Trophoblast cell (in vitro differentiated cells and primary cell): ENCODE data around the gene TWSG1.

ENCODE experiments used
- DNase-seq, 2 donors: peaks; one replicate each; pipeline ENCODE4 v3.0.0-alpha.2; 2016
- H2AFZ ChIP-seq: 2 replicates; pipeline ENCODE4 v1.6.1; 2013; ENCODE audit warnings: low read length, moderate library complexity, mild to moderate bottlenecking; ENCODE audit not compliant: insufficient read depth, poor library complexity
- H2AK5ac ChIP-seq: 2 replicates; pipeline ENCODE4 v1.6.1; 2013; ENCODE audit warnings: mild to moderate bottlenecking, low read length
- H2BK120ac ChIP-seq: 2 replicates; pipeline ENCODE4 v1.6.1; 2013; ENCODE audit warnings: low read length, mild to moderate bottlenecking, moderate library complexity; ENCODE audit not compliant: insufficient read depth, poor library complexity
- H2BK12ac ChIP-seq: 2 replicates; pipeline ENCODE4 v1.6.1; 2013; ENCODE audit warnings: mild to moderate bottlenecking, low read length, moderate library complexity
- H2BK5ac ChIP-seq: 2 replicates; pipeline ENCODE4 v1.6.1; 2013; ENCODE audit warnings: low read length, low read depth, moderate library complexity, mild to moderate bottlenecking; ENCODE audit not compliant: poor library complexity
- H3K14ac ChIP-seq: 2 replicates; pipeline ENCODE4 v1.6.1; 2013; ENCODE audit warnings: mild to moderate bottlenecking, low read length
- H3K18ac ChIP-seq: 2 replicates; pipeline ENCODE4 v1.6.1; 2013; ENCODE audit warnings: mild to moderate bottlenecking, low read length
- H3K23ac ChIP-seq: 2 replicates; pipeline ENCODE4 v1.6.1; 2013; ENCODE audit warnings: low read length
- H3K27ac ChIP-seq: 2 replicates; pipeline ENCODE4 v1.5.1; 2013; ENCODE audit warnings: low read depth, mild to moderate bottlenecking, inconsistent platforms, low read length, moderate library complexity
- H3K27me3 ChIP-seq: 2 replicates; pipeline ENCODE4 v1.6.1; 2013; ENCODE audit warnings: inconsistent platforms, mild to moderate bottlenecking, low read length, moderate library complexity; ENCODE audit not compliant: insufficient read depth
- H3K36me3 ChIP-seq, 2 experiments: 1 replicate in 1 of 2; 2 replicates in 1 of 2; pipeline ENCODE4 v1.6.1; 2013; ENCODE audit warnings: low read length in 2 of 2, mild to moderate bottlenecking in 2 of 2, moderate library complexity in 1 of 2; ENCODE audit not compliant: insufficient read depth in 2 of 2, control insufficient read depth in 1 of 2
- H3K4ac ChIP-seq: 2 replicates; pipeline ENCODE4 v1.6.1; 2013; ENCODE audit warnings: low read depth, mild to moderate bottlenecking, low read length, moderate library complexity
- H3K4me1 ChIP-seq, 2 experiments: 1 replicate in 1 of 2; 2 replicates in 1 of 2; pipeline ENCODE4 v1.6.1; 2013; ENCODE audit warnings: low read length in 2 of 2, mild to moderate bottlenecking in 2 of 2, moderate library complexity in 1 of 2; ENCODE audit not compliant: insufficient read depth in 2 of 2, control insufficient read depth in 1 of 2
- H3K4me2 ChIP-seq: 2 replicates; pipeline ENCODE4 v1.6.1; 2013; ENCODE audit warnings: inconsistent platforms, mild to moderate bottlenecking, low read length, moderate library complexity
- H3K4me3 ChIP-seq: 2 replicates; pipeline ENCODE4 v1.5.1; 2013; ENCODE audit warnings: mild to moderate bottlenecking, low read depth, low read length, inconsistent platforms
- H3K79me1 ChIP-seq: one replicate; pipeline ENCODE4 v1.6.1; 2013; ENCODE audit warnings: low read length
- H3K79me2 ChIP-seq: 2 replicates; pipeline ENCODE4 v1.6.1; 2013; ENCODE audit warnings: low read length, mild to moderate bottlenecking; ENCODE audit not compliant: control insufficient read depth, insufficient read depth, poor library complexity
- H3K9ac ChIP-seq: 2 replicates; pipeline ENCODE4 v1.6.1; 2013; ENCODE audit warnings: mild to moderate bottlenecking, low read length
- H3K9me3 ChIP-seq: 2 replicates; pipeline ENCODE4 v1.6.1; 2013; ENCODE audit warnings: low read depth, mild to moderate bottlenecking, control low read depth, inconsistent platforms, low read length; ENCODE audit not compliant: insufficient read depth
- H4K12ac ChIP-seq: 2 replicates; pipeline ENCODE4 v1.6.1; 2013; ENCODE audit warnings: low read depth, mild to moderate bottlenecking, low read length, moderate library complexity
- H4K8ac ChIP-seq: 2 replicates; pipeline ENCODE4 v1.6.1; 2013; ENCODE audit warnings: low read depth, mild to moderate bottlenecking, low read length, moderate library complexity
- H4K91ac ChIP-seq: one replicate; pipeline ENCODE4 v1.6.1; 2013; ENCODE audit warnings: low read depth, mild to moderate bottlenecking, low read length, moderate library complexity
- WGBS: extraction: QIAGEN DNeasy Blood & Tissue Kit; methylation state at CpG from one replicate; pipeline ENCODE4 v1.1.7; 2013; ENCODE audit warnings: missing lambda C conversion rate; ENCODE audit not compliant: insufficient read length, insufficient coverage; ENCODE audit errors: extremely low coverage; 5-methylcytosine and 5-hydroxymethylcytosine counted together

TWSG1 gene

GRCh38 chr18:9348766-9349165, 14.2 kb downstream of the TWSG1 start:
- Histone ChIP-seq H3K18ac (no peak overlapping the region), H3K14ac (no peak overlapping the region), H2BK120ac (no peak overlapping the region), H2BK5ac (no peak overlapping the region), H3K4me3 (no peak overlapping the region), H3K79me2 (no peaks in the 10 kb centered on the region), H3K27me3 (no peaks in the 10 kb centered on the region), H2BK12ac (no peak overlapping the region), H3K9ac (no peak overlapping the region), H2AFZ (no peak overlapping the region), H2AK5ac (no peak overlapping the region), H3K9me3 (no peaks in the 10 kb centered on the region), H3K4me2 (no peak overlapping the region), H3K23ac (no peak overlapping the region), H3K36me3 (no peaks in the 10 kb centered on the region), H4K8ac (no peak overlapping the region), H4K12ac (no peak overlapping the region), H3K79me1 (no peaks in the 10 kb centered on the region), H4K91ac (no peak overlapping the region), H3K27ac (no peak overlapping the region), H3K4me1 (no peaks in the 10 kb centered on the region), H3K4ac (no peak overlapping the region)
- no peak for DNase-seq

DNA sequence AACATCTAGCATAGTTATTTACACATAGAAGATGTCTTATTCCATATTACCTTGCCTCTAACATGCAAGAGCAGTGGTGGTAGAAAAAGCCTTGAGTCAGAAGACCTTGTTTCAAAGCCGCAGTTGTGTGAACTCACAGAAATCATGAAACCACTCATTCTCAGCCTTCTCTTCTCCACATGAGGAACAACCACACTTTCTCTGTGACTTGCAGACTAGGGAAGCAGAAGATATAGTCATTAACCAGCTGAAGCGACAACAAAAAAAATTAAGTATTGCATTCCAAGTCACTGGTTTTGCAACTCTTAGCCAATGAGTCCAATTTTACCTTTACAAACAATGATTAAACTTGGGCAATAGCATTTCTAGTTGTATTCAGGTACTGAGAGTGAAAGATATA, 19.0 kb downstream of the TWSG1 start:
- Histone ChIP-seq H3K14ac (no peak overlapping the region), H3K9me3 (no peaks in the 10 kb centered on the region), H4K12ac (no peak overlapping the region), H3K4me1 (no peaks in the 10 kb centered on the region), H3K36me3 (no peaks in the 10 kb centered on the region), H4K8ac (no peak overlapping the region), H3K9ac (no peak overlapping the region), H3K4ac (no peak overlapping the region), H3K23ac (no peak overlapping the region), H4K91ac (no peak overlapping the region), H3K4me2 (no peak overlapping the region), H2AK5ac (no peak overlapping the region), H3K18ac (no peak overlapping the region), H3K79me1 (no peaks in the 10 kb centered on the region), H2AFZ (no peak overlapping the region), H2BK120ac (no peak overlapping the region), H3K27me3 (no peaks in the 10 kb centered on the region), H3K27ac (no peak overlapping the region), H2BK5ac (no peak overlapping the region), H2BK12ac (no peak overlapping the region), H3K79me2 (no peaks in the 10 kb centered on the region), H3K4me3 (no peak overlapping the region)
- no CpG with 5 or more reads among the region's 2 CpGs for WGBS
- DNase-seq = peak in 1 of 2 donors; percentile 7

- Histone ChIP-seq H3K4me2 (no peak overlapping the region), H2BK5ac (no peak overlapping the region), H4K91ac (no peak overlapping the region), H3K9me3 (no peaks in the 10 kb centered on the region), H3K9ac (no peak overlapping the region), H2AK5ac (no peak overlapping the region), H2AFZ (no peak overlapping the region), H2BK12ac (no peak overlapping the region), H3K23ac (no peak overlapping the region), H3K79me1 (no peaks in the 10 kb centered on the region), H3K4me1 (no peaks in the 10 kb centered on the region), H3K36me3 (no peaks in the 10 kb centered on the region), H3K4ac (no peak overlapping the region), H2BK120ac (no peak overlapping the region), H3K18ac (no peak overlapping the region), H3K79me2 (no peaks in the 10 kb centered on the region), H4K12ac (no peak overlapping the region), H3K27ac (no peak overlapping the region), H4K8ac (no peak overlapping the region), H3K14ac (no peak overlapping the region), H3K27me3 (no peaks in the 10 kb centered on the region), H3K4me3 (no peak overlapping the region)
- no CpG with 5 or more reads among the region's 1 CpG for WGBS
- no peak for DNase-seq
These were observed 19.7 kb downstream of the TWSG1 start for GRCh38 chr18:9354256-9354655.

DNA sequence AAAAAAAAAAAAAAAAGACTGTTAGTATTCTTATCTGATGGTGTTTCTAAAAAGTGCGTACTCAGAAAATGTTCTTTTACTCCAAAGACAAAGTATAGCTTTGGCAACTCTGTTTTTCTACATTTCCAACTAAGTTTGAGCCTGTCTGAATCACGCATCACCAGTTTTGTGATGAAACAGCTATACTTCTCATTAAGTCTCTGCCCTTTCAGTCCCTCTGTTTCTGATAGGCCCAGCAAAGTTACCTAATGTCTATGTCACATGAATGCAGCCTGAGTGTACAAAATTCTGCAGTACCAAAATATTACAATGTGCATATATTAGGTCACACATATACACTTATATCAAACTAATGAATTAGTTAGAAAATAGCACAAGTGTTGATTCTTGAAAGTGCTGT, 22.4 kb downstream of the TWSG1 start:
- Histone ChIP-seq H3K27me3 (no peaks in the 10 kb centered on the region), H3K9me3 (no peaks in the 10 kb centered on the region), H4K8ac (no peak overlapping the region), H2BK5ac (no peak overlapping the region), H2AFZ (no peak overlapping the region), H3K4me1 (peaks cover 0 to 3% of the 10 kb centered on the region in 2 experiments), H3K4ac (no peak overlapping the region), H3K18ac (no peak overlapping the region), H4K12ac (no peak overlapping the region), H3K79me2 (no peaks in the 10 kb centered on the region), H3K36me3 (peaks cover 0 to 3% of the 10 kb centered on the region in 2 experiments), H3K27ac (no peak overlapping the region), H3K14ac (no peak overlapping the region), H3K79me1 (no peaks in the 10 kb centered on the region), H3K23ac (no peak overlapping the region), H2BK120ac (no peak overlapping the region), H3K4me2 (no peak overlapping the region), H3K4me3 (no peak overlapping the region), H4K91ac (no peak overlapping the region), H3K9ac (no peak overlapping the region), H2BK12ac (no peak overlapping the region), H2AK5ac (no peak overlapping the region)
- DNase-seq = no peak
- no CpG with 5 or more reads among the region's 2 CpGs for WGBS
